Activated T-helper 1 cell treated with Interleukin-2 at 50 U/mL for 16 hours (primary cell): ENCODE measurements around the gene SYNPO.

Experiments used
- DNase-seq: peaks from one replicate; pipeline ENCODE4 v3.0.0-alpha.2; 2020; ENCODE audit warnings: low read depth

SYNPO gene

DNA sequence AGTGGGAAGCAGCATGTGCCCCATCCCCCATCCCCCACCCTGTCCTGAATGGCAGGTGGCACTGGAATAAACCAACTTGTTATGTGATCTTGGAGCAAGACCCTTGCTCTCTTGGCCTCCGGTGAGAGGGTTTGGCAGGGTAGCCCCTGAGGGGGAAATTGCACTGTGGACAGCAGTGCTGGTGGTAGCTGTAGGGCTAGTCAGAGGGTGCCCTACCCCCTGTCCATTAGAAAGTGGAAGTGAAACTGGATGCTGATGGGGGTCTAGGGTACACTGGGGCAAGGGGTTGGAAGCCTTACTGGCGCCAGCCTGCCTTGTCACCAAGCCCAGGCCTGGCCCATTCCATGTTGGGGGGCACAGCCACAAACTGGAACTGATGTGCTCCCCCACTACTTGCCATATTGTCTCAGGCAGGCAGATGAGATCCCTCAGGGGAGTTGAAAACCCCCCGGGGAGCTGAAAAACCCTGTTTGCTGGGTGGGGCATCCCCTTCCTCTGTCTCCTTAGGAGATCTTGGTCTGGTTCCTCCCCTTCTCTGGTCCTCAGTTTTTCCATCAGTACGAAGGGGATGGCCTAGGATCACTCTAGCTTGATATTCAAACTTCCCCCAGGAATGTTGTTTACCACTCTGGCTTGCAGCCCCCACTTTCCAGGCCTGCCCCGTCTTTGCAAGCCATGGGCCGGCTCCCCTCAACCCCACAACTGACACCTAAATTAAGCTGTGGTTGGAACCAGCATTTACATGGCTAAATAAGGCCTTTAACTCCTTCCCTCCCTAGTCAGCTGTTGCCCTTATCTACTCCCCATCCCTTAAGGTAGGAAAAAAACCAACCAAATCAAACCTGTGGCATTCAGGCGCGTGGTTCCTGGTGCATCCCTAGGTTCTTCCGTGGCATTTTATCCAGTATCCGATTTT, 14.4 kb upstream of the SYNPO start:
- no peak for DNase-seq

DNA sequence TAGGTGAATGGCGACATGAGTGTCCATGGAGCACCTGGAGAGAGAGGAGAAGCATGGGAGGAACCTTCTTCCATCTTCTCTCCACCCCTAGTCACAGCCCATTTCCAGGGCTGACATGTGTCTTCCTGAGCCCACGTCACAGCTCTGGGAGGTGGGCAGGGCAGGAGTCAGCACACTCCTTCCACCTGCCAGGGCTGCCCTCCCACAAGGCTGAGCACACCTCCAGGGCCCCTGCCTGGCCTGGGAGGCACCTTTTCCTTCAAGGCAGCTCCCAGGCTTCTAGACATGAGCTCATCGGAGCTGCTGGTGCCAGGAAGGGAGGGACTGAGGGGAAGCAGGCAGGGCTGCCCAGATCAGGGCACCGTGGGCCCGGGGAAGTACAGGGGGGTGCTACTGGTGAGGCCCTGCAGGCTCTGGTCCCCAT, 13.6 kb upstream of the SYNPO start:
- DNase-seq = no peak

DNA sequence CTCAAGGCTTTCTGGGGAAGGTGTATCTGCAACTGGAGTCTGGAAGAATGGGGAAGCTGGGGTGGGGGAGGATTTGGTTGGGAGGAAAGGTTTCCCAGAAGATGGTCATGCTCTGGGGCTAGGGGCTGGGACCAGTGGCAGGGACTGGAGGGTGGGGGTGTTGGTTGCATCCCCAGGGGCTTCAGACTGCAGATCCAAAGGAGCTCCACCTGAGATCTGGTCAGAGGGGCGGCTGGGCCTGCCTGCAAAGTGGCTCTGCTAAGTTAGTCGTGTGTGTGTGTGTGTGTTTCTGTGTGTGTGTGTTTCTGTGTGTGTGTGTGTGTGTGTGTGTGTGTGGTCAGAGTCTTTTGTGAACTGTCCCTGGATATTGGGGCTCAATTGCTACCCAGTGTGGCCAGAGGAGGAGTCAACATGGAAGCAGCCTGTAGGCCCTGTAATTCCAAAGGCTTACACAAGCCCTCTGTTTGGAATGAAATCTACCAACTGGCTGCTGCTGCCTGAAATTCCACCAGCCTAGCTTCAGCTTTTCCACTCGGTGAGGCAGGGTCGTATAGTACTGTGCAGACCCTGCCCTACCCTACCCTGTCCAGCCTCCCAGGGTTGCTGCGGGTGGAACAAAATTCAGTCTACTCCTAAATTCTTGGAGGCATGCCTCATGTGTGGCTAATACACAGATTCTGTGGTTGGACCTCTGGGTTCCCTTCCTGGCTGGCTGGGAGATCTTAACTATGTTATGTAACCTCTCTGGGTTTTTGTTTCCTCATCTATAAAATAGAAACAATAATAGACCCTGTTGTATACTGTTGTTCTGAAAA, 12.5 kb upstream of the SYNPO start:
- no peak for DNase-seq

DNA sequence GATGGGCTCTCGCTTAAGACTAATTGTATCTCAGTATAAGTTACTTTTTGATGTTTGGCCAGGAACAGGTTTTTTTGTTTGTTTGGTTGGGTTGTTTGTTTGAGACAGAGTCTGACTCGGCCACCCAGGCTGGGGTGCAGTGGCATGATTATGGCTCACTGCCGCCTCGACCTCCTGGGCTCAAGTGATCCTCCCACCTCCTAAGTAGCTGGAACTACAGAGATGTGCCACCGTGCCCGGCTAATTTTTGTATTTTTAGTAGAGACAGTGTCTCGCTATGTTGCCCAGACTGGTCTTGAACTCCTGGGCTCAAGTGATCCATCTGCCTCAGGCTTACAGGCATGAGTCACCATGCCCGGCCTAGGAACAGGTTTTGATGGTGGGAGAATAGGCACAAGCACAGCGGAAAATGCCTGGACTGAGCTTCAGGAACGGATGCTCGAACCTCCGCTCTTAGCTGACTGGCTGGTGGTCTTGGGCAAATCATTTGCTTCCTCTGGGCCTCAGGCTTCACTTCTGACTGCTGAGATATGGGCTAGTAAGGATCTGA, 11.4 kb upstream of the SYNPO start:
- no peak for DNase-seq

DNA sequence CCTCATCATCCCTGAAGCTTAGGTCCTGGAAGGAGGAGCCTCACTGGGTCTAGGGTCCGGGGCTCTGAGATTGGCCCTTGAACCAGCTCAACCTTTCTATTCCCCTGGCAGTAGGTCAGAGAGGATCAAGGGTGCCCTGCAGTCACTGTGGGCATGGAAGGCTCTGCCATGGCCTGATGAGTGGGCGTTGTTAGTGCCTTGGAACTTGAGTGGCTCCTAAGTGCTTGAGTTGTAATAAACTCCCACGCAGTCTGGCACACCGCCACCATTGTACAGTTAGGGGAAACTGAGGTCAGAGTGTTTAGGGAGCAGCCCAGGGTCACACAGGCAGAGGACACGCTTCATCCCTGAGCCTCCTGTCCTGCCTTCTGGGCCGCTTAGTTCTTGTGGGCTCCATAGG, 10.4 kb upstream of the SYNPO start:
- DNase-seq = no peak

GRCh38 chr5:150630461-150631325, 9.8 kb upstream of the SYNPO start:
- DNase-seq = no peak

DNA sequence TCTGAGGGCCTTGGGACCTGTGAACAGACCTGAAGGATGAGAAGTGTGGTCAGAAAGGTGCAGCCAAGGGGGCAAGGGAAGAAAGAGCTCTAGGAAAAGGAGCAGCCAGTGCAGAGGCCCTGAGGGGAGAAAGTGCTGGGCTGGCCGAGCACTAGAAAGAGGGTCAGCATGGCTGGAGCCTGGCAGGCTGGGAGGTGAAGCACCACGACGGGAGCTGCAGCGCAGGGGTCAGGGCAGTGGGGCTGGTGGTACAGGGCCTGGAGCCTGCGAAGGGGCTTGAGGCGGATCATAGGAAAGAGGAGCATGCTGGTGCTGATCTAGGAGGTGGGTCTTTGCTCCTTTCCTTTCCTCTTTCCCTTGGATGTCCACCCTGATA, 9.1 kb upstream of the SYNPO start:
- no peak for DNase-seq

GRCh38 chr5:150632305-150633160, 7.9 kb upstream of the SYNPO start:
- DNase-seq = no peak

GRCh38 chr5:150633429-150633828, 7.0 kb upstream of the SYNPO start:
- no peak for DNase-seq

DNA sequence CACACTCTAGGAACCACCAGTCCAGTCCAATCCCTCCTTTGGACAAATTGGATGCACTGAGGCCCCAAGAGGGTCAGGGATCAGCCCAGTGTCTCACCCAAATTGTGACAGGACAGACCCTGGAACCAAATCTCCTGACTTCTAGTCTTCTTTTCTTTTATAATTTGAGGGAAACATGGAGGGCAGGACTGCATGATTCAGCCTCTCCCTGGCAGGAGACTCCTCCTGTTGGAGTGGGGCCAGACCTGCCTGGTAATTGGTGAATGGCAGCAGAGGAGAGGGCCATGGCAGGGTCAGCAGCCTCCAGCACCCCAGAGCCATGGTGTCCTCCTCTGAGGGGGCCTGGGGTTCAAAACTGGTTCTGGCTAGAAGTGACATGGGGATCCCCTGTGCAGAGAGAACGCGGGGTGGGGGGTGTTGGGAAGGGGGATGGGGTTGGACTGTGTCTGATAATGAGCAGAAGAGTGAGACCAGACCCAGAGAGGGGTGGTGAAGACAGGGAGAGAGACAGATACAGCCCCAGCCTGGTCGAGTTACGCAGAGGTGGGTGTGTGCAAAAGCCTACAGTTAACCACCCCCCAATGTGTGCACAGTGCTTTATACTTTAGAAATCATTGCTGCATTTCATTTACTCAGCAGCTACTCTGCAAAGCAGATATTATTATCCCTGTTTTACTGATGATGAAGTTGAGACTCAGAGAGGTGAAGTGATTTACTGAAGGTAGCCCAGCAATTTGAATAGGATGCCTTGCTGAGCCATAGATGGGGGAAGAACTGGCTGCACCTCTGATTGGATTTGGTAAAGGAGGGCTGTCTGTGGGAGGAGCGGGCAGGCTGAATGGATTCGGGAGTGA, 3.8 kb upstream of the SYNPO start:
- no peak for DNase-seq

- no peak for DNase-seq
These were observed 3.0 kb upstream of the SYNPO start for GRCh38 chr5:150637245-150638052.

DNA sequence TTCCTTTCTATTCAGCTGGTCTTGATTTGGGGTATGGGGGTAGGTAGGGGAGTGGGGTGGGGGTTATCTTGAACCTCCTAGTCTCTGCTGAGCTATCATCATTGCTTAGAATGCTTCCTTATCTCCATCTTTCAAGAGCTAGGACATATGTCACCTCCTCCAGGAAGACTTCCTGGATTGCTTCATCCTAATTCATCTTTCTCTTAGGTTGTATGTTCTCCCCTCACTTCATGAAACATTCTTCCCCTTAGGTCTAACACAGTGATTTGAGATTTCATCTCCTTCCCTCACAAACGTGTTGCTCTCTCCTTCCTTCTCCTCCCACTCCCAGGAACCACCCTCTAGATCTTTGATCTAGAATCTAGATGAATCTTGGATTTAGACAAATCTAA, 2.4 kb upstream of the SYNPO start:
- no peak for DNase-seq

DNA sequence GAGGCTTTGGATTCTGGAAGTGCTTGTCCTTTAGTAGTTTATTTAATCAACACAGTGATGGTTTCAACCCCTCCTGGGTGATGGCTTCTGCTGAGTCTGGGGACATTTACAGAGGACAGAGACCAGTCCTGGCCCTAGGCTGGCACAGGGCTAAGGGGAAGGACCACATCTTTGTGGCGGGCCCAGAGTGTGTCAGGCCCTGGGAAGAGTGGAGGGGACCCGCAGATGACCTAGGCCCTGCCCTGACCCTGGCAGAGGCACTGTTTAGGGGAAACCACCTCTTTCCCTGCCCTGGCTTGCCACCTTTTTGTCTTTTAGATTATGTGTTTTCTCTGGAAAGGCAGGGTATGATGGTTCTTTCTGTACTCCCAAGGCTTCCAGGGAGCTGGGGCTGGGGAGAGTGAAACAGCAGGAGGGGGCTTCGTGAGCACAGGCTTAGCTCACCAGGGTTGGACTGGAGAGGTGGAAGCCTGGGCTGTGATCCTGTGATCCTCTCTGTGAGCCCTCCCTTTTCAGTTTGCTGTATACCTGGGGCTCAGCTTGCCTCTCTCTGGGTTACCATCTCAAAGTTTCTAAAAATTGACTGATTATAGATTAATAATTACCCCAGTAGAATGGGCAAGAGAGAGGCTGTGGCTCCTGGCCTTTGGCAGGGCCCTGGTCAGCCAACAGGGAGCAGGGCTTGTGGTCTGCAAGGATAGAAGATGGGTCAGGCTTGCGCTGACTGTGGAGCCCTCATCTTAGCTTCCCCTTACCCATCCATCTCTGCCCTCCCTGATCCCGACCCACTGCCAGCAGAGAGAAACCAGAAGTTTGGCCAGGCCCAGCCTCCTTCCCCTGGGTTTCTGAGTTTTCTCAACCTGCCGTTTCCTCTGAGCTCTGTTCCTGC, 1.7 kb upstream of the SYNPO start:
- DNase-seq = no peak

GRCh38 chr5:150639377-150639692, 1.1 kb upstream of the SYNPO start:
- no peak for DNase-seq

DNA sequence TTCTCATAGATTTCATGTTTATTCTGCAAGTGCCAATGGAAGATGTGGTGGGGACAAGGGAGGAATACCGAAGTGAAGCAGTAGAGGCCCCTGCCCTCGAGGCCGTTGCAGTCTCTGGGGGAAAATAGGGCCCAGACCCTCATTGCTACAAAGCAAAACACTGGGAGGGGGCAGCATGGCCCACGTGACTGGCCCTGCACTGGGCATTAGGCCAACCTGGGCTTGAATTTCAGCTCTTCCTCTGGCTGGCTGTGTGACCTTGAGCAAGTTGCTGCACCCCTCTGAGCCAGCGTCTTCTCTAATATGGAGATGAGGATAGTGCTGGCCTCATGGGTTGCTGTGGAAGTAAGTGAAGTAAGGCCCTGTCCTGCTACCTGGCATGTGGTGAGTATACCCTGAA, 709 bp upstream of the SYNPO start:
- no peak for DNase-seq

DNA sequence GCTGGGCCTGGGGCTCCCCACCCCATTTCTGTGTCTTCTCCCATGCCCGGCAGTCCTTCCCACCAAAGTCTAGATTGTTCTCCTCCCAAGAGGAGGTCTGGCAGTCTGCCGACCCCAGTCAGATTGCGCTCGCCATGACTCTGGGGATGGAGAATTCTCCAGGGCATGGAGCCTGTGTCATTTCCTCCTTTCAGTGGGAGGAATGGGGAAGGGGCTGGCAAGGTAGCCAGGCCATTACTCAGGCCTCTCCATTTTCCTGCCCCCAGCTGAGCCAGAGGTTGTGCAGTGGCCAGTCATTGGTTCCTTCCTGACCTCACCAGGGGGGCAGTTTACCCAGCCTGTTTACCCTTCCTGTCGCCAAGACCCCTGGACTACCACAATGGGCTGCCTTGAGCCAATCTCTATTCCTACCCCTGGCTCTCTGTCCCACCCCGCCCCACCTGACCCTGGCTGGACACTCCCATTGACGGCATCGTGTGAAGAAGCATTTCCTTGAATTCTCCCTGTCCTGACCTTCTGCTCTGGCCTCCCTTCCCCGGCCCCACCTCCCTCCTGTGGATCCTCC, 628 bp downstream of the SYNPO start:
- no peak for DNase-seq

- no peak for DNase-seq
These were observed 1.5 kb downstream of the SYNPO start for GRCh38 chr5:150641824-150642566.
